HFFc6 (cell line): ENCODE results near the gene MYO1G. TPM values are rescaled to one million over a fixed set of nuclear protein-coding genes. Genes with fewer than 3 reads are reported as not detected.

ENCODE experiments used
- DNase-seq: peaks from one replicate; pipeline ENCODE4 v3.0.0-alpha.2; 2018
- H3K27ac Mint-ChIP-seq: 2 replicates; pipeline ENCODE4 v1.8.0; 2020; ENCODE audit warnings: mild to moderate bottlenecking, mixed read lengths
- H3K27me3 Mint-ChIP-seq: 2 replicates; pipeline ENCODE4 v1.8.0; 2021; ENCODE audit warnings: mild to moderate bottlenecking, moderate library complexity, mixed read lengths; ENCODE audit not compliant: insufficient read depth
- H3K36me3 Mint-ChIP-seq: 2 replicates; pipeline ENCODE4 v1.8.0; 2021; ENCODE audit warnings: low read depth, mixed read lengths
- H3K4me1 Mint-ChIP-seq: 2 replicates; pipeline ENCODE4 v1.8.0; 2020; ENCODE audit warnings: low read depth, mixed read lengths
- H3K4me3 Mint-ChIP-seq: 2 replicates; pipeline ENCODE4 v1.8.0; 2020; ENCODE audit warnings: mild to moderate bottlenecking, moderate library complexity, mixed read lengths
- H3K9me3 Mint-ChIP-seq: 2 replicates; pipeline ENCODE4 v1.8.0; 2020; ENCODE audit warnings: mild to moderate bottlenecking, mixed read lengths
- CTCF ChIP-seq: fragments of 200-600 bp; sonication (generic); IDR thresholded peaks from 2 replicates; pipeline ENCODE4 v1.5.0; 2021; ENCODE audit warnings: antibody characterized with exemption, mild to moderate bottlenecking
- total RNA-seq, 6 experiments: library from RNA; stranded (reverse); fragmentation: NEBNext Ultra II Directional; extraction: Animal tissue kit (Norgen Biotek cat#: 25700); gene quantifications; 2 replicates in 1 of 6; 3 replicates in 5 of 6; pipeline ENCODE4 v1.2.3, GENCODE V29; 2021

MYO1G gene
- total RNA-seq, 6 experiments from 2014 or later, result not detected

- no peak overlapping the region for H3K27ac Mint-ChIP-seq
- no peak for TF ChIP-seq CTCF
- no peaks in the 10 kb centered on the region; the same call in 1 of the 2 replicates for H3K27me3 Mint-ChIP-seq
- H3K4me3 Mint-ChIP-seq, result no peak overlapping the region
- H3K4me1 Mint-ChIP-seq, result no peaks in the 10 kb centered on the region
- H3K9me3 Mint-ChIP-seq, result no peaks in the 10 kb centered on the region
- no peaks in the 10 kb centered on the region for H3K36me3 Mint-ChIP-seq
- no peak for DNase-seq
Measured at GRCh38 chr7:44972562-44972961, 6.3 kb downstream of the MYO1G start.

- Mint-ChIP-seq H3K9me3 (no peaks in the 10 kb centered on the region), H3K27me3 (no peaks in the 10 kb centered on the region), H3K4me3 (no peak overlapping the region), H3K4me1 (no peaks in the 10 kb centered on the region), H3K36me3 (no peaks in the 10 kb centered on the region), H3K27ac (no peak overlapping the region)
- DNase-seq, result no peak
- no peak for TF ChIP-seq CTCF
Measured at GRCh38 chr7:44971902-44972441, 6.8 kb downstream of the MYO1G start.

GRCh38 chr7:44971188-44971901 is 7.5 kb downstream of the MYO1G start:
- peaks cover under 1% of the 10 kb centered on the region; the same call in 1 of the 2 replicates for H3K27me3 Mint-ChIP-seq
- TF ChIP-seq CTCF, result no peak
- no peak overlapping the region for H3K27ac Mint-ChIP-seq
- H3K36me3 Mint-ChIP-seq, result no peaks in the 10 kb centered on the region
- no peaks in the 10 kb centered on the region for H3K4me1 Mint-ChIP-seq
- H3K9me3 Mint-ChIP-seq, result no peaks in the 10 kb centered on the region
- no peak overlapping the region for H3K4me3 Mint-ChIP-seq
- no peak for DNase-seq

DNA sequence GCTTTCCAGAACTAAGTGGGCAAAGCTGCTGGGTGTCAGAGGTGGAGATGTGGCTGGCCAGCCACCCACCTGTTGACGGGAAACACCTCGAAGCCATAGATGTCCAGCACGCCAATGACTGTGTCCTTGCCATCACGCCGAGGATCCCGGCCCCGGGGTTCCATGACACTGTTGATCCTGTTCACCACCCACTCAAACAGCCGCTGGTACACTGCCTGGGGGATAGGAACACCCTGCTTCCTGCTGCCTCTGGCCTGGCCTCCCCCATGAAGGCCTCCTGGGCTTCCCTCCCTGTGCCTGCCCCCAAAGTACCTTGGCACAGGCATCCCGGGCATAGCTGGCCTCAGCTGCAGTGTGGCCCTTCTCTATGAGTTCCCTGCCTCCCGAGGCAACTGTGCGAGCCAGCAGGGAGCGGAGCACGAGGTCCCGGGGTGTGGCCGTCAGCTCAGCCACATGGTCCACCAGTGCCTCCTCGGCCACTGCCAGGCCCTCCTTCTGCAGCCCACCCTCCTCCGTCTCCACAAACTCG is 8.2 kb downstream of the MYO1G start:
- Mint-ChIP-seq H3K9me3 (no peaks in the 10 kb centered on the region), H3K36me3 (no peaks in the 10 kb centered on the region), H3K4me3 (no peak overlapping the region), H3K27ac (no peak overlapping the region), H3K4me1 (no peaks in the 10 kb centered on the region), H3K27me3 (peaks cover 2% of the 10 kb centered on the region; the same call in 1 of the 2 replicates)
- no peak for TF ChIP-seq CTCF
- DNase-seq, result no peak

GRCh38 chr7:44969701-44970522 is 8.9 kb downstream of the MYO1G start:
- TF ChIP-seq CTCF, result no peak
- no peaks in the 10 kb centered on the region for H3K9me3 Mint-ChIP-seq
- DNase-seq, result no peak
- no peaks in the 10 kb centered on the region for H3K4me1 Mint-ChIP-seq
- H3K36me3 Mint-ChIP-seq, result no peaks in the 10 kb centered on the region
- H3K4me3 Mint-ChIP-seq, result no peak overlapping the region
- no peak overlapping the region for H3K27ac Mint-ChIP-seq
- H3K27me3 Mint-ChIP-seq, result peaks cover 2% of the 10 kb centered on the region; the same call in 1 of the 2 replicates
